ENCODE results near the gene LRRN1.

LRRN1 gene

GRCh38 chr3:3799173-3800079, at the start of gene LRRN1:
TSS of gene LRRN1 (plus strand) at chr3:3799431. CDS start at chr3:3844642, 45,211 bp downstream.
- peak; percentile 90 for DNase-seq (ENCODE audit: low spot score)

- DNase-seq (ENCODE audit: low spot score): no peak
Observed at GRCh38 chr3:3753416-3753815, 45.8 kb upstream of the LRRN1 start.

GRCh38 chr3:3765661-3766060, 33.6 kb upstream of the LRRN1 start:
- no peak for DNase-seq (ENCODE audit: low spot score)

- DNase-seq (ENCODE audit: low spot score): no peak
Observed at GRCh38 chr3:3766140-3766539, 33.1 kb upstream of the LRRN1 start.

- no peak for DNase-seq (ENCODE audit: low spot score)
Observed at GRCh38 chr3:3771094-3771493, 28.1 kb upstream of the LRRN1 start.

GRCh38 chr3:3771567-3771966, 27.7 kb upstream of the LRRN1 start:
- DNase-seq (ENCODE audit: low spot score): no peak

- no peak for DNase-seq (ENCODE audit: low spot score)
Observed at GRCh38 chr3:3772338-3772737, 26.9 kb upstream of the LRRN1 start.

GRCh38 chr3:3772920-3773319, 26.3 kb upstream of the LRRN1 start:
- DNase-seq (ENCODE audit: low spot score): peak; percentile 72

GRCh38 chr3:3776607-3777006, 22.6 kb upstream of the LRRN1 start:
- DNase-seq (ENCODE audit: low spot score): no peak

- no peak for DNase-seq (ENCODE audit: low spot score)
Observed at GRCh38 chr3:3778216-3778615, 21.0 kb upstream of the LRRN1 start.

- no peak for DNase-seq (ENCODE audit: low spot score)
Observed at GRCh38 chr3:3778641-3779270, 20.5 kb upstream of the LRRN1 start.

GRCh38 chr3:3782457-3782856, 16.8 kb upstream of the LRRN1 start:
- no peak for DNase-seq (ENCODE audit: low spot score)

- DNase-seq (ENCODE audit: low spot score): no peak
Observed at GRCh38 chr3:3783210-3783609, 16.0 kb upstream of the LRRN1 start.

- DNase-seq (ENCODE audit: low spot score): no peak
Observed at GRCh38 chr3:3783696-3784095, 15.5 kb upstream of the LRRN1 start.

GRCh38 chr3:3792391-3792790, 6.8 kb upstream of the LRRN1 start:
- no peak for DNase-seq (ENCODE audit: low spot score)

- peak; percentile 46 for DNase-seq (ENCODE audit: low spot score)
Observed at GRCh38 chr3:3798631-3799113, 559 bp upstream of the LRRN1 start.

- peak; percentile 28 for DNase-seq (ENCODE audit: low spot score)
Observed at GRCh38 chr3:3800080-3800455, 837 bp downstream of the LRRN1 start.

- peak; percentile 44 for DNase-seq (ENCODE audit: low spot score)
Observed at GRCh38 chr3:3800685-3801493, 1.7 kb downstream of the LRRN1 start.

GRCh38 chr3:3801494-3801841, 2.2 kb downstream of the LRRN1 start:
- peak; percentile 35 for DNase-seq (ENCODE audit: low spot score)

- peak; percentile 32 for DNase-seq (ENCODE audit: low spot score)
Observed at GRCh38 chr3:3802046-3802445, 2.8 kb downstream of the LRRN1 start.

GRCh38 chr3:3804560-3804959, 5.3 kb downstream of the LRRN1 start:
- DNase-seq (ENCODE audit: low spot score): no peak

GRCh38 chr3:3806092-3806491, 6.9 kb downstream of the LRRN1 start:
- DNase-seq (ENCODE audit: low spot score): no peak

- no peak for DNase-seq (ENCODE audit: low spot score)
Observed at GRCh38 chr3:3806856-3807255, 7.6 kb downstream of the LRRN1 start.
